GM18861 (cell line): ENCODE results near the gene SEC22C.
"Not testable (repeated sequence)": the region's sequence is repeated elsewhere in the genome, so short reads cannot be mapped to it uniquely, and the experiment has no call there.

Experiments
- ATAC-seq: cut with Tn5 transposase; IDR thresholded peaks from one replicate; pipeline ENCODE4 v1.9.1; 2021; ENCODE audit not compliant: unreplicated experiment

The SEC22C gene

DNA sequence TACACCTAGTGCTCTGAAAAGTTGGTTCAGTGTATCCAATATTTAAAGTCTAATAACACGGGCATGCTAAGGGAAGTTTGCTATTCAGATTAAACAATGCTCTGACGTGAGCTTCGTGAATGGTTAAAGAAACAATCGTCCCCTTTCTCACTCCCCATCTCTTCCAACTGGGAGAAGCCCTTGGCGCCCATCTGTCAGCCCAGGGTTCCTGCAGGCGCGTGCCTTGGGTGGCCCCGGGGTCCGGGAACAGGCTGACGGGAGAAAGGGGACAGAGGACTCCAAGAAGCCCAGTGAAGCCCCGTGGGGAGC is 413 bp downstream of the SEC22C start:
- ATAC-seq = no peak

DNA sequence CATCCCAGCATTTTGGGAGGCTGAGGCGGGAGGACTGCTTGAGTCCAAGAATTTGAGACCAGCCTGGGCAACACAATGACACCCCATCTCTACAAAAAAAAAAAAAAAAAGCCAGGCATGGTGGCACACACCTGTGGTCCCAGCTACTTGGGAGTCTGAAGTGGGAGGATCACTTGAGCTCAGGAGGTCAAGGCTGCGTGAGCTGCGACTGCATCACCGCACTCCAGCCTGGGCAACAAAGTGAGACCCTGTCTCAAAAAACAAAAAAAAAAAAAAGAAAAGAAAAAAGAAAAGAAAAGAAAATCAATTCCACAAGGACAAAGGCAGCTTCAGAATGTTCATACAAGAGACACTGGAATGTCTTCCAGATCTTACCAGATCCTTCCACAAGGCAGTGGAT is 2.4 kb downstream of the SEC22C start:
- not testable (repeated sequence) for ATAC-seq

DNA sequence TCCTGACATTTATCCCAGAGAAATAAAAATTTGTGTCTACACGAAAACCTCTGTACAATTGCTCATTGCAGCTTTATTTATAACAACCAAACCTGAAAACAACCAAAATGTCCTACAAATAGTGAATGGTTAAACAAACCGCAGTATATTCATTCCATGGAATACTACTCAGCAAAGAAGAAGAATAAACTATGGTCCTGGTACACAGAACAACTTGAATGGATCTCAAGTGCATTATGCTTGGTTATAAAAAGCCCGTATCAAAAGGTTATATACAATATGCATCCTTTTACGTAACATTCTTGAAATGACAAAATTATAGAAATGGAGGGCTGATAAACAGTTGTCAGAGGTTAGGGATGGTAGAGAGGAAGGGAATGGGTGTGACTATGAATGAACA is 3.7 kb downstream of the SEC22C start:
- no peak for ATAC-seq

DNA sequence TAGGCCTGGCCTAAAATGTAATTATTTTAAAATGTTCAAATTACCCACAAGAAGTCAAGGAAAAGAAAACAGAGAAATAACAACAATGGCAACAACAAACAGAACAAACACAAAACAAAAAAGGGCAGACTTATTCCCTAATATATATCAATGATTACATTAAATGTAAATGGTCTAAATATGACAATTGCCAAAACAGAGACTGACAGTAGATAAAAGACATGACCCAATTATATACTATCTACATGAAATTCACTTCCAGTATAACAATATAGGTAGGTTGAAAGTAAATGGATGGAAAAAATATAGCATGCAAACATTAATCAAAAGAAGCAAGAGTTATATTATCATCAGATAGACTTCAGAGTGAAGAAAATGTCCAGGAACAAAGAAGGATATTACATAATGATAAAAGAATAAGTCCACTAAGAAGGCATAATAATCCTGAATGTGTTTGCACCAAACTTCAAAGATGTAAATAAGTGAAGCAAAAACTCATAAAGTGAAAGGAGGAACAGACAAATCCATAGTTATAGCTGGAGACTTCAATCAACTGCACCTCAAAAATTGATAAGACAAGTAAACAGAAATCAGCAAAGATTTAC is 6.5 kb downstream of the SEC22C start:
- ATAC-seq = no peak

DNA sequence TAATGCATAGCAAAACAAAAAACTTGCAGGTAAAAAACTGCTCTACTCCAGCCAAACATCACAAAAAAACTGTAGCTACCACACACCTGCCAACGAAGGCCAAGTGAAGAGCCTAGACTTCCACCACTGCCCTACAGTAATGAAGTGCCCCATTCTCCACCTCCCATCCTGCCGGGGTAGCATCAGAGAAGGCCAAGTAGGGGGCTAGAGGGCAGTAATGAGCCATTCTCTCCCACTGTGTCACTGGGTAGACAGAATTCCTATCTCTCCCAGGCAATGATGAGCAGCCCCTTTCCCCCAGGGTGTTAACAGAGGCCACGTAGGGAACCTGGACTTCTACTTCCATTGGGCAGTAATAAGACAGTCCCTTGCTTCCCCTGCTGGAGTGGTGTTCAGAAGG is 9.5 kb downstream of the SEC22C start:
- no peak for ATAC-seq

DNA sequence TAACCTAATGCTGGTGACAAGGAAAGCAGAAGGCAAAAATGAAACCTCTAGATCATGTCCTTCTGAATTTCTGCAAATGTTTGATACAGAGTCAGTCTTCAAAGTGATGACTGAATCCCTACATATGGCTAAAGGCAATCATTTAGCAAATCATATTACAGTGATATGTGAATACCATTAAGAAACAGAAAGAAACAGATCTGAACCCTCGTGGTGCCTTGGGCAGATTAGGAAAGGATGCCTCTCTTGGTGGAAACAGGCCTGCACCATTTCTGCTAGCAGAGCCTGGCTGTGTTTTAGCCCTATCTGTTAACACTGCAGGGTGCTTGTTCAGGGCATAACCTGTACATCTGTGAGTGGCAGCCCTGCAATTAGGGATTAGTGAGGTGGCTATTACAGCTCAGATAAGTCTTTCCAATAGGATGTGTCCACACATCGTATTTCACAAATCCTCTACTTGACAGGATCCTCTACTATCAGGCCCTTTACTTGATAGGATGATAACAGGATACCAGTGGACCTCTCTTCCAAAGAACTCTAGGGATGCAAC is 12.1 kb downstream of the SEC22C start:
- ATAC-seq = no peak

DNA sequence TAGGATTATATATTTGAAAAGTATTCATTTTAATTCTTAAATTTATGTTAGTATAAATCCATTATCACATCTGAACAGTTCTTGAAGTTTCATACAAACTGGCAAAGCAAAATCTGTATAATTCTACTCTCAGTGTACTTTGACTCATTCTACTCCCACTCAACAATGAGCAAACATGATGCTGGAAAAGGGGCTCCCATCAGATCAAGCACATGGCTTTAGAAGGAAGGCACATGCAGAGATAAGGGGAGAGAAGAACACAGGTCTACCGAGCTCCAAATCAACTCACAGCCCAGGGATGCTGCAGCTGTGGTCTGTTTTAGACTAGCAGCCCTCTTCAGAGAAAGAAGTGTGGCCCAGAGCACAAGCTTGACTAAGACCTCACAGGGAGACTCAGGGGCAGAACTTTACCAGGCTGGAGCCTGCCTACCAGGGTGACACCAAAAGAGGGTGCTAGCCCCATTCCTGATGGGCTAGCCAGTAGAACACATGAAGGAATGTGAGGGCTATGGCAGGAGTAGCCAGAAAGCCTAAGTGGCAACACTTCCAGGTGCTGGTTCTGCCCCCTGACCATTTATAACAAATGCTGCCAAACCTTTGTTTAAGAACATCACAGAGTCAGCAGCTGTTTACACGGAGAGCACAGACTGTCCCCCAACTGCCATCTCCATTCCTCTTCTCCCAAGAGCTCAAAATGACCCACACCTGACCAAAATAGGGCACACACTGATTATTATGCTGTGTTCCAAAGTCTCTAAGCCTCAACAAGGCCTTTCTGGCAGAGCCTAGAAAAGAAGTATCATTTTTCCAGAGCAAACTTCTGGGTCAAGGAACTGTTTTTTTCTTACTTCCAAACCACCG is 19.5 kb downstream of the SEC22C start:
- ATAC-seq = no peak

DNA sequence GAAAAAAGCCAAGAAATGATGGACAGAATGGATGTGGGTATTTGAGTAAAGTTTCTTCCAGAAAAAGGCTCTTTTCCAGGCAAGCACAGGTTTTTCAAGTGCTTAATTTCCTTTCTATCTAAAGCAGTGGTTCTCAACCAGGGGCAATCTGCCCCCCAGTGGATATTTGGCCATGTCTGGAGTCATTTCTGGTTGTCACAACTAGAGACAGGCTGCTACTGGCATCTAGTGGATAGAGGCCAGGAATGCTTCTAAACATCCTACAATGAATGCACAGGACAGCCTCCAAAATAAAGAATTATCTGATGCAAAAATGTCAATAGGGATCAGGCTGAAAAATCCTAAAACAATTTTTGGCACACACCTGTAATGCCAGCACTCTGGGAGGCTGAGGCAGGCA is 23.9 kb downstream of the SEC22C start:
- no peak for ATAC-seq

DNA sequence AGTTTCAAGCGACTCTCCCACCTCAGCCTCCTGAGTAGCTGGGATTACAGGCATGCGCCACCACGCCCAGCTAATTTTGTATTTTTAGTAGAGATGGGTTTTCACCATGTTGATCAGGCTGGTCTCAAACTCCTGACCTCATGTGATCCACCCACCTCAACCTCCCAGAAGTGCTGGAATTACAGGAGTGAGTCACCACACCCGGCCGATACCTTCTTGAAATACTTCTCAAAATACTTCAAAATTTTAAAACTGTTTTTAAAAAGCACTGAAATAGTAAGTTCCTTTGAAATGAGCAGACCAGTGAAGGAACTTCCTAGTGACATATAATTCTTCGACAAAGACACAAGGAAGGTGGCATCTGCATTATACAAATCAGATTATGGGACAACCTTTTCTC is 24.9 kb downstream of the SEC22C start:
- not testable (repeated sequence) for ATAC-seq

DNA sequence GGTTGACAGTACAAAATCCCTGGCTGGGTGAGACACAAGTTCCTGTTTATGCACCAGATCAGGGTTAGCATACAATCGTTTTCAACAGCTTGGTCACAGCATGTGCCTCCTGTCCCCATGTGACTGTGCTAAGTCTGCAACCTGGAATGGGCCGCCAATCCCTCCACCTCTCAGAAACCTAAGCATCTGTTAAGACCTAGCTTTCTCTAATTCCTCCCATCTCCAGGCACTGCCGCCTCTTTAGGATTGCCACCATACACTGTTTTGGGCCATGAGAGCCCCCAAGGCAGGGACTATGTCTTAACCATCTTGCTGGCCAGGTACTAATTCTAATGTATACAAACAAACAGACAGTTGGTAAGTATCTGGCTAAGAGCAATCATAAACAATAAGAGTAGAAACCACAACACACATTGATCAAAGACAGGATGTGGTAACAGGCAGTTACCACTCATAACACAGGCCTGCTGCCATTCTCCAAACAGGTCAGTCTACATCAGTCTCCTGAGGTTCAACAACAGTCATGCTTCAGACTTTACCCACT is 25.6 kb downstream of the SEC22C start:
- ATAC-seq = no peak

DNA sequence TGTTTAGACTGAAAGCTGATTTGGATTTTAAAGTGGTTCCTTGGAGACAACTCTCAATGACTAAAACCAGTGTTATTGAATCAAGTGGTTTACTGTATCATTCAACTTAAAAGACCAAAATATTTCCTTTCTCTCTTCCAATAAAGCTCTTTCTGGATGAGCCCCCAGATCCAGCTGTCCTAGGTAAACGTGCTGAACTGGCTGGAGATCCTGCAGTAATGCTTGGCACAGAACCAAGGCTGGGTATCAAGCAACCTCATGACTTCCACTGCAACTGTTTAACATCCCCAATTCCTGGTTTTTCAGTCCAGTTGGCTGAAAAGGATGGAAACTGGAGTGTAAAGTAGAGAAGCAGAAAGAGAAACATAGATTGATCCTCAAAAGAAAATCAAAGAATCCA is 28.9 kb downstream of the SEC22C start:
- ATAC-seq = no peak

DNA sequence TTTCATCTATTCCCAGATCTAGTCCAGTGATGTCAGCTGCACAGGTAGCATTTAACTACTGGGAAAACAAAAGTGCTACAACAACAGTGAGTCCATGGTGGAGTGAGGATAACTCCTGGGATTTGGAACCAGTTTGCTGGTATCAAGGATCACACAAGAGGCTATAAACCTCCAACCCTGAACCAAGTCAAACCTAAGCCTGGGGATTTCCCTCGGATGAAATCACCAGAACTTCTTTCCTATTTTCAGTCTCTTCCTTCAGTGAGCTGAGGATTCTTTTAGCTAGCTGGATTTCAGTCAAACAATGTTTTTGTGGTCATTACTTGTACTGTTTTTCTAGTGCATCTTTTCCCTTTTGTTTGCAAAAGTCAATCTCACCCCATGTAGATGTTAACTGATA is 31.5 kb downstream of the SEC22C start:
- no peak for ATAC-seq

DNA sequence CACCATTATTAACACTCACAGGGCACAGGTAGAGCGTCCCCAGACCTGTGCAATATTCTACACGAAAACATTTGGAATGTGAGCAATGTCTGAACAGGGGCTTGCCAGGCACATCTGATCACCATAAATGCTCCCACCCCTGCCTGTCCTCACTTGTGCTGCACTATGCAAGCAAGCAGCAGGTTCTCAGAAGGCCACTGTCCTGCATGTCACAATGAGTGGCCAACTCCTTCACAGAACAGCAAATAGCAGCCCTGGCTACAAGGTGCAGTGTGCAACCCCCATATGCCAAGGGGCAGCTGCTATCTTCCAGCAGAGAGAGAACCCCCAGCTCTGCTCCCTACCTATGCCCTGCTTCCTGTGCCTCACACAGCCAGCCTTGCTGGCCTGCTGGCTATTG is 32.6 kb downstream of the SEC22C start:
- ATAC-seq = no peak

DNA sequence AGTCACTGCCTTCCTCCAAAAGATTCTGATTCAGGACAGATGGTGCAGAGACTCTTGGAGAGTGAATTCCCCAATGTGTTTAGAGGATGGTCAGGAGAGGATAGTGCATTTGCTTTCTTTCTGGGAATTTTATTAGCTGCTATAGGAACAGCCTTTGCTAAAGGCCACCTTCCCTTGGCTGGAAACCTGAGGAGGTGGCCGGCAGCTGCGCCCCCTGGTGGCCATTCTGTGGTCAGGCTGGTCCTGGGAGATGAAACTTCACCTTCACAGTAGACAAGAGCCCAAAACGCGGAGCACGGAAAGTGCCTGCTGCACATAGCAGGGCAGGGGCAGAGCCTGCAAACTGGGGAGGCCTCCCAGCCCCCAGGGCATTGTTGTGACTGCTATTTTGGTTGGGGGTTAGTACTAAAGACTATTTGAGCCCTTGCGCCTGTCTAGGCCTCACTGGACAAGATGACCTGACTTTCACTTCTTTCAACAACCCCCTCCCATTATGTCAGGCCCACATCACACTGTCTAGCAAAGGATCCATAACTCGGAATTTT is 34.3 kb downstream of the SEC22C start:
- no peak for ATAC-seq

DNA sequence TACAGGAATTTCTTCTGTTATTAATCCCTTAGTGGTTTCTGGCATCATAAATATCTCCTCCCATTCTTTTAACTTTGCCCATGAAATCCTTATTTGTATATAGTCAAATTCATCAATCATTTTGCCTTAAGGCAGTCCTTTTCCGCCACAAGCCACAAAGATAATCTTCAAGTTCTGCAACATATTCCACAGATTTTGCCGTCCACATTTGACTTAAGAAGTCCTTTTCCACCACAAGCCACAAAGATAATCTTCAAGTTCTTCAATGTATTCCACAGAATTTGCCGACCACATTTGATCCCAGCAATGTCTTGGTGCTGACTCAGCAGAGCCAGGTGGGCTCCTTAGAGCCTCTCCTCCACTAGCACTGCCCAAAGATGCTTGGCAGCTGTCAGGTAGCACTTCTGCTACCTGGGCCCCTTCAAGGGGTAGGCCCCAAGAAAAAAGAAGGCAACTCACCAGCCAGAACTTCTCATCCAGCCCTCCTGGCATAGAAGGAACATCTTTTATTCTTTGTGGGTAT is 35.0 kb downstream of the SEC22C start:
- no peak for ATAC-seq

DNA sequence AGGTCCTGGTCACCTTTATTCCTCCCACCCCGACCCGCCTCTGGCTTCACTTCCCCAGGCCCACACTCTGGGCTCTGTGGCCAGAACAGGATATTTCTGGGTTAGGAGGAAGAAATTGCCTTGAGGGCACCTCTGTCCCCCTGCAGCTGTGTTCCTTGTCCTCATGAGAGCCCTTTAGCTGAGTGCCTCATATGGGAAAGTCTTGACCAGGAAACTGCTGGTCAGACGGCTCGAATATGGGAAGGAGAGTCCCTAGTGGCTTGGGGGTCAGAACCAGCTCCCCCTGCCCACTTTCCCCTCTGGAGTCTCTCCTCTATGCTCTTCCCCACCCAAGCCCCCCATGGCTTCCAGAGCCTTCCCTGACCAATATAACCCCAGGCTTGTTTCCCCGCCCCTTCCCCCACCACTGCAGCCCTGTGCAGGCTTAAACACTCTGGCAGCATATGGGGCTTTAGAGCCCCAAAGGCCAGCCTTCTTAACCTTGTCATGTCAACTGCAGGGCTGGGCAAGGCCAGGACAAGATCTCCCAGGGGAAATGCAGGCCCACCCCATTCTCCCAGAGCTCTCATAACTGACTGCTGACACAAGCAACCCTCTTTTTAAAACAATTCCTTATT is 36.4 kb downstream of the SEC22C start:
- no peak for ATAC-seq

DNA sequence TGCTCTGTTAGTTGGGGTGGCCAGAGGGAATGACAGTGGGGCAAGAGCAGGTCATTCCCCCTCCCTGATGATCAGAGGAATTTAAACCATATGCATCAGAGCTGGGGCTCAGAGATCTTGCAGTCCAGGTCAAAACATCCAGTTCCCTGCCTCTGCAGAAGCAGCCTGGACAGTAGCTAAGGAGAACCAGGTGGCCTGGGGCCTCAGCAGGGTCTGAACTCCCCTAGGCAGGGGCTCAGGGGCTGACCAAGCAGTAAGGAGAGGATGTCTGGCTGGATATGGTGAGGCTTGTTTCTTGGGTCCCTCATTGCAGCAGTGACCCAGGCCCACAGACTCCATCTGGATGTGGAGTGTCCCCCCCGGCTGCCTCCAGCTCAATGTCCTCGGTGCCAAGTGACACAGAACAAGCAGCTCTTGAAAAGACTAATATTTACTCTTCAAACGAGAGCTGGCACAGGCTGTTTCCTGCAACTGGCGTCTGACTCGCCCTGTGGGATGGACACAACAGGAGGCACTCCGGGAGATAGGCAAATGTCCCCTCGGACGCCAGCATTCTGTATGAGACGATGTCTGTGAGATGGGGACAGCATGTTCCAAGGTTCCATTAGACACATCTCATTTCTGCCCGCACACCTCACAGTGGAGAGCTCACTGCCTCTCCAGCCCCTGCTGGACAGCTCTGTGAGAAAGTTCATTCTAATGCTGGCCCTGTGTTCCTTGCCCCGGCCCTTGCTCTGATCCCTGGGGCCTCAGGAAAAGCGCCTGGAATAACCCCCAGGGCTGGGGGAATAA is 37.1 kb downstream of the SEC22C start:
- no peak for ATAC-seq

DNA sequence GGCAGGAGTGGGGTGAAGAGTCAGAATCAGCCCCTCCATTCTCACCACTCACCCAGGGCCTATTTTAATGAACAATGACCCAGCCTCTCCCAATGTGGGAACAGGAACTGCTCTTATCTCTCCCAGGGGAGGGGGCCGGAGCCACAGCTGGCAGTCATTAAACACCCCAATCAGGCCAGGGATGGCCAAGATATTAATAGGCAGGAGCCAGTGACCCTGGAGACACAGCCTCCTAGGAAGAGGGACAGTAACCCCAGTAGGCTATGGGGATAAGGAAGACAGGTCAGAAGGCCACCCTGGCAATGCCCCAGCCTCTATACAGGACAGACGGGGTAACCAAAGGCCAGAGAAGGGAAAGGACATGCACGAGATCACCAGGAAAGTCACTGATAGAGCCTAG is 40.7 kb downstream of the SEC22C start:
- no peak for ATAC-seq

DNA sequence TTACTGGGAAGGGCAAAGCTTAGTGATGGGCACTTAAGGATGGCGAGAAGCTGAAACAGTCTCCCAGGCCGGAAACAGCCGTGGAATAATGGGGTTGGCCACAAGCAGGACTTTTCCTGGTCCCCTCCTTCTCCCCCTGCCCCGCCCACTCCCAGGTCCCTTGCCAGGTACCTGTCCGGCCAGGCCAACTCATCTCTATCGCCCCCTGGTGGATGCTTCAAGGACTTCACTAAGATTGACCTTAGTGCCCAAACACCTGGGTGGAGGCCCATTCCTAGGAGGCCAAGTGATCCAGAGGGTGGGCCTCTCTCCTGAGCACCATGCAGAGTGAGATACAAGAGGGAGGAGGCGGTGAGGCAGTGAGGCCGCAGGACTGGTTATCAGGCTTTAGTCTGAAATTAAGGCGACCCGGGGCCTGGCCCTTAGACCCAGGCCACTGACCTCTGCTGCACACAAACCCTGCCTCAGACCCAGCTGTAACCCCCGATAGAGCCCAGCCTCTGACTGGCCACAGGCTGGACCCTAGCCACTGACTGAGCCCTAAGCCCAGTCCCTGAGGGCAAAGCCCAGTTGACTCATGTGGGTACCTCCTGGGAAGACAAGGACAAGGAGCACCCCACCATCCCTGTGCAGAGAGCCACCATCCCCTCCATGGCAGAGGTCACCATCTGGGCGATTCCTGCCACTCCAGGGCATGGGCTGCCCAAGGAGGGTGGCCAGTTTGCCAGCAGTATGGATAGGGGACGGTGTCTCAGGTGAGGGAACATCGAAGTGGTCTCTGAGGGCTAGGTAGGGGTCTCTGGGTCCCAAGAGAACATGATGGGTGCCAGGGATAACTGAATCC is 41.7 kb downstream of the SEC22C start:
- no peak for ATAC-seq

DNA sequence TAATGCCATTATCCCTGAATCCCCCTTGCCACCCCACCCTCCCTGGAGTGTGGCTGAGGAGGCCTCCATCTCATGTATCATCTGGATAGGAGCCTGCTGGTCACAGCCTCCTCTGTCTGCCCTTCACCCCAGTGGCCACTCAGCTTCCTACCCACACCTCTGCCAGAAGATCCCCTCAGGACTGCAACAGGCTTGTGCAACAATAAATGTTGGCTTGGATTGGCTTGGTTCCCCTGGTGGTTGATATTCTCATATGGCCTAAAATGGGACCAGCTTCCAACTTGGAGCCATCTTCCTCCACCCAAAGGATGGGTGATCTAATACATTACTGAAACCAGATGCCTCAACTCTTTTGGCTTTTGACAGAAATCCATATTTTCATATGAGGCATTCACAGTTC is 44.4 kb downstream of the SEC22C start:
- no peak for ATAC-seq
